C4-2B (cell line): Measurements from ENCODE around the gene POMT1.

Experiments
- CTCF ChIP-seq: fragments of 450-650 bp; conservative IDR thresholded peaks from 2 replicates; pipeline ENCODE4 v1.5.1; 2017; ENCODE audit warnings: mild to moderate bottlenecking
- ZFX ChIP-seq: fragments of 450-650 bp; IDR thresholded peaks from 2 replicates; pipeline ENCODE4 v1.6.1; 2017

GRCh38 chr9:131565369-131565768, 62.7 kb downstream of the POMT1 start:
- no peak for TF ChIP-seq CTCF
- TF ChIP-seq ZFX, result no peak
